ENCODE measurements around the gene CHST11. TPM values are rescaled to one million over a fixed set of nuclear protein-coding genes. Genes with fewer than 3 reads are reported as not detected.
A peak's percentile ranks its signal among the peaks of the same experiment; 100 is the strongest.

The CHST11 gene
- total and polyA plus RNA-seq, 9 of the 15 experiments (the other 6 are each of a cell fraction or from before 2014, with no cell fraction given), result 2.3 to 38.7 (median 15.0) TPM

GRCh38 chr12:104600036-104600712, 143.4 kb downstream of the CHST11 start (continued):
- TF ChIP-seq PKNOX1 (IDR thresholded peaks at IDR 0.05) (no peak), ZNF121 (CRISPR knock-in tag; conservative IDR thresholded peaks at IDR 0.05) (no peak), CTBP1 (IDR thresholded peaks at IDR 0.05; ENCODE audit: borderline replicate concordance) (0 out of 2 replicates have a peak, but pooled peaks have one; percentile 17), SIN3A (IDR thresholded peaks at IDR 0.05; ENCODE audit: borderline replicate concordance in 2 of 2, control insufficient read depth in 1 of 2, low read depth in 2 of 2, low read length in 2 of 2) (0 out of 4 replicates have a peak, but pooled peaks of 1 of the 2 experiments have one; percentile 12), ZBTB5 (IDR thresholded peaks at IDR 0.05) (no peak), BCOR (IDR thresholded peaks at IDR 0.05) (peak; percentile 95), TCF7 (IDR thresholded peaks at IDR 0.05; ENCODE audit: borderline replicate concordance) (no peak)
